Mesenteric fat pad (tissue), 1 donor: ENCODE measurements around the gene BEAN1. TPM values are rescaled to one million over a fixed set of nuclear protein-coding genes. Genes with fewer than 3 reads are reported as not detected.
"Not testable (repeated sequence)": the region's sequence is repeated elsewhere in the genome, so short reads cannot be mapped to it uniquely, and the experiment has no call there.

Experiments used
- DNase-seq: peaks from one replicate; pipeline ENCODE4 v3.0.0-alpha.2; 2020; ENCODE audit warnings: low spot score
- total RNA-seq: library from RNA; stranded (reverse); fragmentation: NEBNext Ultra II Directional; extraction: Animal tissue kit (Norgen Biotek cat#: 25700); gene quantifications from one replicate; pipeline ENCODE4 v1.2.1, GENCODE V29; 2021
- donor health status: DM: yes; HTN: yes; CAD: no.

Gene BEAN1
- total RNA-seq, 1 donor from 2014 or later: 0.51 TPM

GRCh38 chr16:66503612-66504011 lies 76.5 kb downstream of the BEAN1 start:
- no peak for DNase-seq

GRCh38 chr16:66507731-66508239 lies 80.7 kb downstream of the BEAN1 start:
- DNase-seq: no peak

- DNase-seq: peak; percentile 28
These were observed 81.3 kb downstream of the BEAN1 start for GRCh38 chr16:66508248-66508913.

- peak; percentile 55 for DNase-seq
These were observed 81.9 kb downstream of the BEAN1 start for GRCh38 chr16:66508914-66509496.

- DNase-seq: peak; percentile 67
These were observed 82.5 kb downstream of the BEAN1 start for GRCh38 chr16:66509576-66509975.

- DNase-seq: peak; percentile 73
These were observed 83.2 kb downstream of the BEAN1 start for GRCh38 chr16:66510298-66510697.

- peak; percentile 85 for DNase-seq
These were observed 83.9 kb downstream of the BEAN1 start for GRCh38 chr16:66510711-66511601.

GRCh38 chr16:66511602-66512271 lies 84.6 kb downstream of the BEAN1 start:
- peak; percentile 72 for DNase-seq

- DNase-seq: peak; percentile 26
These were observed 85.4 kb downstream of the BEAN1 start for GRCh38 chr16:66512272-66513110.

GRCh38 chr16:66513111-66513723 lies 86.1 kb downstream of the BEAN1 start:
- DNase-seq: no peak

- not testable (repeated sequence) for DNase-seq
These were observed 87.3 kb downstream of the BEAN1 start for GRCh38 chr16:66514391-66514790.

GRCh38 chr16:66514980-66515595 lies 88.0 kb downstream of the BEAN1 start:
- DNase-seq: not testable (repeated sequence)

GRCh38 chr16:66515596-66516508 lies 88.8 kb downstream of the BEAN1 start:
- DNase-seq: peak; percentile 87

- DNase-seq: no peak
These were observed 89.4 kb downstream of the BEAN1 start for GRCh38 chr16:66516509-66516807.

GRCh38 chr16:66516808-66517585 lies 89.9 kb downstream of the BEAN1 start:
- DNase-seq: peak; percentile 97

GRCh38 chr16:66517586-66518263 lies 90.6 kb downstream of the BEAN1 start:
- DNase-seq: peak; percentile 62
